GM12801 (cell line): ENCODE data around the gene KLHL30.

ENCODE experiments used
- CTCF ChIP-seq: IDR thresholded peaks from one replicate; pipeline ENCODE4 v1.5.1; 2011; ENCODE audit warnings: control low read depth; ENCODE audit not compliant: insufficient read length; ENCODE audit errors: extremely low read depth

KLHL30 gene

GRCh38 chr2:238164906-238165287, 26.4 kb downstream of the KLHL30 start:
- no peak for TF ChIP-seq CTCF

DNA sequence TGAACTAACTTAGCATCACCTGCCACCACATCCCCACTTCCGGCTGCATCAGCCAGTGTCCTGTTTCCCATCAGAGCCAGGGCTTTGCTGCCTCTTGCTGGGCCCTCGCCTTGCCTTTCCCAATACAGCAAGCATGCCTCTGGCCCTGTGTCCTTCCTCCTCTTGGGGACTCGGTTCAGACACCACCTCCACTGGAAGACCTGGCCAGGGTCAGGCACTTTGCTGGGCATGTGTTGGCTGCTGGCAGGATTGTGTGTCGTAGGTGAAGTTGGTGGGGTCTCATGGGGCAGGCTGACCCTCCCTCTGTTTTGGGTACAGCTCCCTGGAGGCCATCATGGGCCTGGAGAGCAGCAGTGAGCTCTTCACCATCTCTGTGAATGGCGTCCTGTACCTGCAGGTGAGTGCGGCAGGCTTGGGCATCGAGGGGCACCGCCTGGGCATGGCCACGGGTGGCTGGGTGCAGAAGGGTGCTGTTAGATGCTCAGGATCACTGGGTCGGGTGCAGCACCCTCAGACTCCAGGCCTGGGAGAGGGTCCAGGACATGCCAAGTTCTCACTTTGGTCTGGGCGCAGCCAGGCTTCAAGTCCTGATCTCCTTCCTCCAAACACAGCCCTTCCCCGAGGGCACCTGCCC, 26.9 kb downstream of the KLHL30 start:
- no peak for TF ChIP-seq CTCF

- no peak for TF ChIP-seq CTCF
Observed at GRCh38 chr2:238166391-238167343, 28.2 kb downstream of the KLHL30 start.

GRCh38 chr2:238167344-238167715, 28.9 kb downstream of the KLHL30 start:
- TF ChIP-seq CTCF = no peak

DNA sequence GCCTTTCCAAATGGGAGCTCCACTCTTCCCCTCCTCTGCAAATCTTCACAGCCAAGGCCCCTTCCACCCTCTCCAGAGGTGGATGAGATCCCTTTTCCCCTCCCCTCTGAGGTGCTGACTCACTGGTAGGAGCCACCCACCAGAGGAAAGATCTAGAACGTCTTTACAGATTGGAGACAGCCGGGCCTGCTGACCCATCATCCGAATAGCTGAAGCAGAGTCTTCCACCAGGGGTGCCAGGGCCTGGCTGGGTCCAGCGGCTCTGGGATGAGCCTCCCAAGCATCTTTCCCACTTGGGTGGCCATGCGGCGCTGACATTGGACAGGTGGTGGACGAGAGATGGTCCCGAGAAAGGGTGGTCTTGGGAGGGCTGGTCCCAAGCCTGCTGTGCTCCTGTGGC, 29.3 kb downstream of the KLHL30 start:
- TF ChIP-seq CTCF = no peak

DNA sequence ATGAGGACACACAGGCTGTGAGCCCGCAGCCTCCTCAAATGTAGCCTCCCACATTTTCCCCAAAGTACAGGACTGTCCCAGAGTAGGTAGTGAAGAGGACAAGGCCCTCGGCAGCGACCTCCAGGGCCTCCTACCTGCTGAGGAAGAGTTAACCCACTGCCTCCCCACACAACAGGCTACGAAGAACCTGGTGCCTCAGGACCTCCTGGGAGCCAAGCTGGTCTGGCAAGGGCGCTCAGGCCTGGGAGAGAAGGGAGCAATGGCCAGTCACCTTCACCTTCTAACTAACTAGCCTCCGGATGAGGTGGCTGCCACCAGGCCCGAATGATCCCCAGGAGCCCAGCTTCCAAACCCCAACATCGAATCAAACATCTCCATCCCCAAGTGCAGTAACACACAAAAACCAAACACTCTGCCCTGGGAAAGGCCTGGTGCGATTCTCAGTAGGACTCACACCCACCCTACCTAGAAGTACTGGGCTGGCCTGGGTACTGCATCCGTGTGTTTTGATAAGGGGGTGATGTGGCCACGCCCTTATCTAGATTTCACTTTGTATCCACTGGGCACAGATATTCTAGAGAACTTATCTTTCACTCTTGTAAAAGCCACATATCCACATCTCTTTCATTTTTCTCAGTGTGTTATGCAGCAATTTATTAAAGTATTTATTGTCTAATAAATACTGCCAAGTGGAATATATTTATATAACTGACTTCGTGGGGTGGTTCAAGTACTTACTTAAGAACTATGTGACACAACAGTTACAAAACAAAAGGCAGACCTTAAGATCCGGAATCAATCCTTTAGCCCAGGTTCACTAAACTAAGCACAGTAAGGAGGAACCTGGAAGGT, 30.0 kb downstream of the KLHL30 start:
- no peak for TF ChIP-seq CTCF
